GM13976 (cell line): ENCODE measurements around the gene GCC1.

Experiments
- DNase-seq: peaks from one replicate; pipeline ENCODE4 v3.0.0; 2012; ENCODE audit warnings: low spot score
- in situ Hi-C: fragments of 300-500 bp; cut with MboI; formaldehyde crosslinking; loops from one replicate; pipeline ENCODE4 v1.12.0; 2022; ENCODE audit warnings: low sequenced_read_pairs, mixed read lengths, inconsistent platforms; ENCODE audit not compliant: unreplicated experiment
- TF ChIP-seq, protein P1 (sequence below): IDR thresholded peaks from 2 replicates; pipeline ENCODE4 v1.5.1; 2012; ENCODE audit warnings: borderline replicate concordance, mild to moderate bottlenecking; ENCODE audit not compliant: insufficient read depth; ENCODE audit errors: extremely low read depth, missing control alignments, control extremely low read depth

GCC1 gene

DNA sequence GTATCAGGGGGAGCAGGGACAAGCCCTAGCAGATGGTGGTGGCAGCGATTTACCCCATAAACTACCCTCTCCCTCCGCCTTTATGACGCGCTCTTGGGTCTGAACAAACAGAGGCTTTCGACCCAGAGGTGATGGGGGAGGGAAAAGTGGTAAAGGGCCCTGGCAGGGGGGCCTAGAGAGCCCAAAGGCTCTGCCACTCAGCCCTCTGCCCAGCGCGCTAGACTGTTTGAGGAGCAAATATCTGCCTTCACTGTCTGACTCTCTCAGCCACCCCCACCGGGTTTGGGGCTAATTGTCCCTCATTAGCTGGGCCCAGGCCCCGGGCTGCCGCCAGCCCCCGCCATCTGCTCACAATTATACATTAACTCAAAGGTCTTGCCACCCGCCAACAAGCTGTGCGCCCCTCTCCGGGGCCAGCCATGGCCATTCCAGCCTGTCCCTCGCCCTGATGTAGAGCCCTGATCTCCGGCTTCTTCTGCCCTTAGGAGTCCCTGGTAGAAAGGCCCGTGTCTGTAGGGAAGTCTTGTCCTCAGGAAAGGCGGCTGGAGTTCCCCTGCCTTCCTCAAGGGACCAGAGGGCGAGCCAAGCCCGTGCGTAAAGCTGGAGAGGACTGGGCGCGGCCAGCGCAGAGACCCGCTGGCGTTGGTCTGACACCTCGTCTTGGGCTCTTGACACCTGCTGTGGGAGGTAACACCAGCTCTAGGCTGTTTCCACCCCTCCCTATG lies 34.4 kb upstream of the GCC1 start:
- in situ Hi-C loops, result no loop called here
- DNase-seq, result no peak
- TF ChIP-seq, protein P1, sequence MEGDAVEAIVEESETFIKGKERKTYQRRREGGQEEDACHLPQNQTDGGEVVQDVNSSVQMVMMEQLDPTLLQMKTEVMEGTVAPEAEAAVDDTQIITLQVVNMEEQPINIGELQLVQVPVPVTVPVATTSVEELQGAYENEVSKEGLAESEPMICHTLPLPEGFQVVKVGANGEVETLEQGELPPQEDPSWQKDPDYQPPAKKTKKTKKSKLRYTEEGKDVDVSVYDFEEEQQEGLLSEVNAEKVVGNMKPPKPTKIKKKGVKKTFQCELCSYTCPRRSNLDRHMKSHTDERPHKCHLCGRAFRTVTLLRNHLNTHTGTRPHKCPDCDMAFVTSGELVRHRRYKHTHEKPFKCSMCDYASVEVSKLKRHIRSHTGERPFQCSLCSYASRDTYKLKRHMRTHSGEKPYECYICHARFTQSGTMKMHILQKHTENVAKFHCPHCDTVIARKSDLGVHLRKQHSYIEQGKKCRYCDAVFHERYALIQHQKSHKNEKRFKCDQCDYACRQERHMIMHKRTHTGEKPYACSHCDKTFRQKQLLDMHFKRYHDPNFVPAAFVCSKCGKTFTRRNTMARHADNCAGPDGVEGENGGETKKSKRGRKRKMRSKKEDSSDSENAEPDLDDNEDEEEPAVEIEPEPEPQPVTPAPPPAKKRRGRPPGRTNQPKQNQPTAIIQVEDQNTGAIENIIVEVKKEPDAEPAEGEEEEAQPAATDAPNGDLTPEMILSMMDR, result no peak

- TF ChIP-seq, protein P1, result no peak
- in situ Hi-C loops, result no loop called here
- no peak for DNase-seq
These were observed 33.4 kb upstream of the GCC1 start for GRCh38 chr7:127618775-127619174.

DNA sequence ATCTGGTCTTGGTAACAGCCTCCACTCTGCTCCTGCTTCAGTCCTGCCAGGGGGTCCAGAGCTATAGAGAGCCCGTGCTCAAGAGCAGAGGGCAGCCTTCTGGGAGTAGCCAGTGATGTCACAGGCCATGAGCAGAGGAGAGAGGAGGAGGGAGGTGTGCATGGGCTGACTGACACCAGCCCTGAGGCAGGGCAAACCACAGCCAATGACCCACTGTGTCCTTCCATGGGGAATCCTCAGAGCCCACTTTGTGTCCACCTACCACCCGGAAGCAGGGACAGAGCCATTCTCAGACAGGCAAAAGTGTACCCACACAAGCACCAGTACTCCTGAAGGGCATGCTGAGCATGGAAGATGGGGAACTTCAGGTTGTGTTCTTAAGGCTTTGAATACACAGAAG lies 32.6 kb upstream of the GCC1 start, which contains the start of gene PAX4:
PAX4 (minus strand) TSS at position 101 of the 400 bp plus-strand sequence. CDS start 2,214 bp downstream, outside the sequence.
- TF ChIP-seq, protein P1, result no peak
- DNase-seq, result no peak
- in situ Hi-C loops, result no loop called here

DNA sequence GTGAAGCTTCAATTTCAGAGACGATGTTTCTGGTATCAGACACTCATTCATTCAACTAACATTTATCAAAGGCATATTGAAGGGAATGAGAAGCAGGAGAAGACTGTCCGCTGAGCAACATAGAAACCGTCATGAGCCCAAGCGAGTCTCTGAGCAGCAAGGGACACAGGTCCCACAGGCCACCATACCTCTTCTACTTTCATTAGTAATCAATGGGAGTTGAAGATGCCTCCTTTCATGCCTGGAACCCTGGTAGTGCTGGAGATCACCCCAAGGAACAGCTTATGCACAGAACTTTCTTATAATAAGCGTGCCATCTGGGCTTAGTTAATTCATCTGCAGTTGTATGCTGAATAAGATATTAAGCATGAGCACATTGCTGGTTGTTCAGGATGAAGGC lies 31.3 kb upstream of the GCC1 start:
- DNase-seq, result no peak
- in situ Hi-C loops, result no loop called here

DNA sequence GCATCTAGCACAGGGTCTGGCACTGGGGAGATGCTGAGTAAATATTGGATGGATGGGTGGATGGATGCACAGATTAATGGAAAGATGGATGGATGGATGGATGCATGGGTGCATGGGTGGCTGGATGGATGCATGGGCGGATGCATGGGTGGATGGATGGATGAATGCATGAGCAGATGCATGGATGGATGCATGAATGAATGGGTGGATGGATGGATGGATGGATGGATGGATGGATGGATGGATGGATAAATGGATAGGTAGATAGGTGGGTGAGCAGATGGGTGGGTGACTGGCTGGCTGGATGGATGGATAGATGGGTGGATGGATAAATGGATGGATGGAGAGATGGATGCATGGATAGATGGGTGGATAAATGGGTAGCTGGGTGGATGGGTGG lies 26.9 kb upstream of the GCC1 start:
- TF ChIP-seq, protein P1, result no peak
- in situ Hi-C loops, result no loop called here
- no peak for DNase-seq

More for the DNA sequence above, 31.3 kb upstream of the GCC1 start:
- TF ChIP-seq, protein P1, result no peak

- TF ChIP-seq, protein P1, result no peak
- in situ Hi-C loops, result no loop called here
These were observed 23.9 kb upstream of the GCC1 start for GRCh38 chr7:127609297-127609696.

More at GRCh38 chr7:127609297-127609696, 23.9 kb upstream of the GCC1 start:
- no peak for DNase-seq
